IMR-90 (cell line): ENCODE results near the gene PDCL3. TPM values are rescaled to one million over a fixed set of nuclear protein-coding genes. Genes with fewer than 3 reads are reported as not detected.

Experiments used
- ATAC-seq: fragments of 200-7000 bp; cut with Tn5 transposase; 2 replicates; pipeline ENCODE4 v1.9.1; 2020; ENCODE audit warnings: low read depth, mild to moderate bottlenecking, moderate library complexity
- BruUV-seq: library from RNA; stranded (reverse); fragments of 400-500 nt; replicated peaks from 2 replicates; lab custom pipeline; 2021; lab: Mats Ljungman, UMichigan
- CTCF ChIA-PET: fragments of 300-600 bp; formaldehyde crosslinking; extraction: SDS; loops from one replicate; lab custom pipeline; 2021; ENCODE audit warnings: antibody characterized with exemption; lab: Yijun Ruan, JAX
- POLR2A ChIA-PET: fragments of 300-600 bp; sonication (Branson Sonifier 250); formaldehyde crosslinking; loops from one replicate; lab custom pipeline; 2022; ENCODE audit warnings: antibody characterized with exemption; ENCODE audit not compliant: unreplicated experiment; lab: Charles Lee
- DNase-seq: peaks from one replicate; pipeline ENCODE4 v3.0.0; 2013
- H2AFZ ChIP-seq: replicated peaks from 2 replicates; pipeline ENCODE3; 2013; ENCODE audit warnings: low read length, mild to moderate bottlenecking; ENCODE audit not compliant: poor library complexity
- H2AK5ac ChIP-seq: 2 replicates; pipeline ENCODE4 v1.6.1; 2013; ENCODE audit warnings: low read depth, low read length, inconsistent platforms
- H2AK9ac ChIP-seq: replicated peaks from 2 replicates; pipeline ENCODE3; 2013; ENCODE audit warnings: mild to moderate bottlenecking, low read depth, low read length, moderate library complexity; ENCODE audit not compliant: poor library complexity
- H2BK120ac ChIP-seq: 2 replicates; pipeline ENCODE4 v1.6.1; 2013; ENCODE audit warnings: low read depth, low read length, inconsistent platforms
- H2BK15ac ChIP-seq: 3 replicates; pipeline ENCODE4 v1.6.1; 2013; ENCODE audit warnings: low read depth, low read length, inconsistent platforms
- H2BK20ac ChIP-seq: 2 replicates; pipeline ENCODE4 v1.6.1; 2013; ENCODE audit warnings: low read depth, mild to moderate bottlenecking, inconsistent platforms, low read length, moderate library complexity
- H2BK5ac ChIP-seq: 2 replicates; pipeline ENCODE4 v1.6.1; 2013; ENCODE audit warnings: mild to moderate bottlenecking, low read depth, low read length, inconsistent platforms; ENCODE audit not compliant: poor library complexity, severe bottlenecking
- H3K14ac ChIP-seq: replicated peaks from 2 replicates; pipeline ENCODE4 v1.6.1; 2013; ENCODE audit warnings: low read depth, low read length, inconsistent platforms
- H3K18ac ChIP-seq: 2 replicates; pipeline ENCODE4 v1.6.1; 2013; ENCODE audit warnings: low read depth, low read length, control low read depth
- H3K23ac ChIP-seq: 2 replicates; pipeline ENCODE4 v1.6.1; 2013; ENCODE audit warnings: low read depth, low read length, inconsistent platforms
- H3K27ac ChIP-seq: 2 replicates; pipeline ENCODE4 v1.5.1; 2013; ENCODE audit warnings: mild to moderate bottlenecking, control low read depth, low read length; ENCODE audit not compliant: insufficient read depth
- H3K27me3 ChIP-seq: 2 replicates; pipeline ENCODE4 v1.6.1; 2013; ENCODE audit warnings: low read length; ENCODE audit not compliant: control insufficient read depth, insufficient read depth
- H3K36me3 ChIP-seq: 2 replicates; pipeline ENCODE4 v1.6.1; 2013; ENCODE audit warnings: low read length, mixed read lengths; ENCODE audit not compliant: control insufficient read depth, insufficient read depth
- H3K4ac ChIP-seq: 2 replicates; pipeline ENCODE4 v1.6.1; 2013; ENCODE audit warnings: low read depth, low read length, inconsistent platforms
- H3K4me1 ChIP-seq: 2 replicates; pipeline ENCODE4 v1.6.1; 2013; ENCODE audit warnings: low read length, mixed read lengths; ENCODE audit not compliant: control insufficient read depth, insufficient read depth
- H3K4me2 ChIP-seq: 2 replicates; pipeline ENCODE4 v1.6.1; 2013; ENCODE audit warnings: low read depth, mild to moderate bottlenecking, control low read depth, low read length, moderate library complexity
- H3K4me3 ChIP-seq: 2 replicates; pipeline ENCODE4 v1.5.1; 2013; ENCODE audit warnings: low read depth, mild to moderate bottlenecking, control low read depth, low read length, moderate library complexity; ENCODE audit not compliant: insufficient read depth
- H3K56ac ChIP-seq: 2 replicates; pipeline ENCODE4 v1.6.1; 2013; ENCODE audit warnings: low read length, inconsistent platforms; ENCODE audit not compliant: insufficient read depth; ENCODE audit errors: extremely low read depth
- H3K79me1 ChIP-seq, 2 experiments: 2 replicates each; pipeline ENCODE4 v1.6.1; 2013; ENCODE audit warnings: low read length in 2 of 2, inconsistent platforms in 1 of 2, low read depth in 1 of 2
- H3K9ac ChIP-seq: 2 replicates; pipeline ENCODE4 v1.6.1; 2013; ENCODE audit warnings: low read depth, low read length, control low read depth
- H3K9me1 ChIP-seq: 2 replicates; pipeline ENCODE4 v1.6.1; 2013; ENCODE audit warnings: low read length, inconsistent platforms; ENCODE audit not compliant: insufficient read depth
- H3K9me3 ChIP-seq: 2 replicates; pipeline ENCODE4 v1.6.1; 2013; ENCODE audit warnings: low read length; ENCODE audit not compliant: control insufficient read depth, insufficient read depth
- H4K20me1 ChIP-seq: 2 replicates; pipeline ENCODE4 v1.6.1; 2013; ENCODE audit warnings: low read length, inconsistent platforms; ENCODE audit not compliant: insufficient read depth
- H4K5ac ChIP-seq: 2 replicates; pipeline ENCODE4 v1.6.1; 2013; ENCODE audit warnings: mild to moderate bottlenecking, low read depth, low read length, control low read depth
- H4K8ac ChIP-seq, 2 experiments: 2 replicates each; pipeline ENCODE4 v1.6.1; 2013; ENCODE audit warnings: low read depth in 2 of 2, low read length in 2 of 2, control low read depth in 1 of 2, inconsistent platforms in 1 of 2
- H4K91ac ChIP-seq: 2 replicates; pipeline ENCODE4 v1.6.1; 2013; ENCODE audit warnings: low read depth, low read length, inconsistent platforms; ENCODE audit not compliant: insufficient read depth
- CHD1 ChIP-seq: IDR thresholded peaks from 2 replicates; pipeline ENCODE4 v1.6.1; 2012; ENCODE audit warnings: low read depth, low read length, improper control_type of control experiment
- FOS ChIP-seq: fragments of 150-350 bp; IDR thresholded peaks from 2 replicates; pipeline ENCODE4 v1.6.1; 2016; ENCODE audit warnings: low read depth, low read length
- MAFK ChIP-seq: IDR thresholded peaks from 2 replicates; pipeline ENCODE4 v1.6.1; 2012; ENCODE audit warnings: low read depth, low read length, improper control_type of control experiment
- MAZ ChIP-seq: IDR thresholded peaks from 2 replicates; pipeline ENCODE4 v1.6.1; 2012; ENCODE audit warnings: low read depth, mild to moderate bottlenecking, low read length, improper control_type of control experiment, moderate library complexity, borderline replicate concordance
- POLR2A ChIP-seq: IDR thresholded peaks from 2 replicates; pipeline ENCODE4 v1.6.1; 2012; ENCODE audit warnings: mild to moderate bottlenecking, low read depth, low read length
- RAD21 ChIP-seq: IDR thresholded peaks from 2 replicates; pipeline ENCODE4 v1.6.1; 2012; ENCODE audit warnings: low read length, improper control_type of control experiment
- RCOR1 ChIP-seq: IDR thresholded peaks from 2 replicates; pipeline ENCODE4 v1.6.1; 2012; ENCODE audit warnings: mild to moderate bottlenecking, low read length, improper control_type of control experiment; ENCODE audit not compliant: insufficient replicate concordance
- RFX5 ChIP-seq: IDR thresholded peaks from 2 replicates; pipeline ENCODE4 v1.8.0; 2012; ENCODE audit warnings: low read depth, mild to moderate bottlenecking, low read length, moderate library complexity
- WGBS, 2 experiments: methylation state at CpG; one replicate each; pipeline versions ENCODE4 v1.1.5 to v1.1.7; 2013; ENCODE audit warnings: missing lambda C conversion rate in 2 of 2; ENCODE audit not compliant: insufficient read length in 1 of 2; ENCODE audit errors: extremely low coverage in 2 of 2; 5-methylcytosine and 5-hydroxymethylcytosine counted together
- dilution Hi-C: fragments of 300-500 bp; cut with HindIII; formaldehyde crosslinking; loops from one replicate; pipeline ENCODE4 v1.14.3; 2018; ENCODE audit warnings: low sequenced_read_pairs; ENCODE audit not compliant: unreplicated experiment
- in situ Hi-C: fragments of 300-500 bp; cut with MboI; formaldehyde crosslinking; loops from 3 replicates; pipeline ENCODE4 v1.14.3; 2019; ENCODE audit warnings: low sequenced_read_pairs, inconsistent platforms, mixed read lengths
- intact Hi-C: fragments of 100-400 bp; cut with micrococcal nuclease; formaldehyde crosslinking; loops from 2 replicates; pipeline ENCODE4 v1.10.0; 2022
- polyA plus RNA-seq, 3 experiments: library from polyadenylated mRNA; depleted of rRNA; stranded (reverse); fragments of >200 nt; gene quantifications; 2 replicates each; pipeline ENCODE4 v1.2.3, GENCODE V29; 2012; ENCODE audit warnings: low replicate concordance in 1 of 3
- total RNA-seq: library from RNA; depleted of rRNA; stranded (reverse); fragments of >200 nt; gene quantifications from 2 replicates; pipeline ENCODE4 v1.2.3, GENCODE V29; 2012
- TF ChIP-seq, protein P1 (sequence below): conservative IDR thresholded peaks from 2 replicates; pipeline ENCODE4 v1.5.1; 2012; ENCODE audit warnings: mild to moderate bottlenecking, low read depth, low read length, improper control_type of control experiment
- TF ChIP-seq, protein P2 (sequence below): fragments of 150-350 bp; IDR thresholded peaks from 2 replicates; pipeline ENCODE4 v1.6.1; 2016; ENCODE audit warnings: low read depth, mild to moderate bottlenecking, low read length, moderate library complexity, borderline replicate concordance
- TF ChIP-seq, protein P3 (sequence below): fragments of 150-350 bp; IDR thresholded peaks from 2 replicates; pipeline ENCODE4 v1.6.1; 2017; ENCODE audit warnings: mild to moderate bottlenecking, antibody characterized with exemption, low read length, low read depth

The PDCL3 gene
- total and polyA plus RNA-seq, 2 of the 4 experiments (the other 2 are of a cell fraction): 9.5 to 26.4 TPM

DNA sequence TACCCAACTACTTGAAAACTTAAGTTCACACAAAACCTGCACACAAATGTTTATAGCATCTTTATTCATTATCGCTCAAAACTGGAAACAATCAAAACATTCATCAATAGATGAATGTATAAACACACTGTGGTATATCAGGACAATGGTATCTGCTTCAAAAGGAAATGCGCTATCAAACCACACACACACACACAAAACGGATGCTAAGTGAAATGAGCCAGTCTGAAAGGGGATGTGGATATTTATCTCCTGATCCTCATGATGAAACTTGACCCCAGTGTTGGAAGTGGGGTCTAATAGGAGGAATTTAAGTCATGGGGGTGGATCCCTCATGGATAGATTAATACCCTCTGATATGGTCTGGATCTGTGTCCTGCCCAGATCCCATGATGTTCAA is 22.0 kb downstream of the PDCL3 start (continued):
- TF ChIP-seq, protein P1, sequence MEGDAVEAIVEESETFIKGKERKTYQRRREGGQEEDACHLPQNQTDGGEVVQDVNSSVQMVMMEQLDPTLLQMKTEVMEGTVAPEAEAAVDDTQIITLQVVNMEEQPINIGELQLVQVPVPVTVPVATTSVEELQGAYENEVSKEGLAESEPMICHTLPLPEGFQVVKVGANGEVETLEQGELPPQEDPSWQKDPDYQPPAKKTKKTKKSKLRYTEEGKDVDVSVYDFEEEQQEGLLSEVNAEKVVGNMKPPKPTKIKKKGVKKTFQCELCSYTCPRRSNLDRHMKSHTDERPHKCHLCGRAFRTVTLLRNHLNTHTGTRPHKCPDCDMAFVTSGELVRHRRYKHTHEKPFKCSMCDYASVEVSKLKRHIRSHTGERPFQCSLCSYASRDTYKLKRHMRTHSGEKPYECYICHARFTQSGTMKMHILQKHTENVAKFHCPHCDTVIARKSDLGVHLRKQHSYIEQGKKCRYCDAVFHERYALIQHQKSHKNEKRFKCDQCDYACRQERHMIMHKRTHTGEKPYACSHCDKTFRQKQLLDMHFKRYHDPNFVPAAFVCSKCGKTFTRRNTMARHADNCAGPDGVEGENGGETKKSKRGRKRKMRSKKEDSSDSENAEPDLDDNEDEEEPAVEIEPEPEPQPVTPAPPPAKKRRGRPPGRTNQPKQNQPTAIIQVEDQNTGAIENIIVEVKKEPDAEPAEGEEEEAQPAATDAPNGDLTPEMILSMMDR: no peak
- no peak for TF ChIP-seq POLR2A
- TF ChIP-seq MAFK: no peak
- TF ChIP-seq RAD21: no peak

DNA sequence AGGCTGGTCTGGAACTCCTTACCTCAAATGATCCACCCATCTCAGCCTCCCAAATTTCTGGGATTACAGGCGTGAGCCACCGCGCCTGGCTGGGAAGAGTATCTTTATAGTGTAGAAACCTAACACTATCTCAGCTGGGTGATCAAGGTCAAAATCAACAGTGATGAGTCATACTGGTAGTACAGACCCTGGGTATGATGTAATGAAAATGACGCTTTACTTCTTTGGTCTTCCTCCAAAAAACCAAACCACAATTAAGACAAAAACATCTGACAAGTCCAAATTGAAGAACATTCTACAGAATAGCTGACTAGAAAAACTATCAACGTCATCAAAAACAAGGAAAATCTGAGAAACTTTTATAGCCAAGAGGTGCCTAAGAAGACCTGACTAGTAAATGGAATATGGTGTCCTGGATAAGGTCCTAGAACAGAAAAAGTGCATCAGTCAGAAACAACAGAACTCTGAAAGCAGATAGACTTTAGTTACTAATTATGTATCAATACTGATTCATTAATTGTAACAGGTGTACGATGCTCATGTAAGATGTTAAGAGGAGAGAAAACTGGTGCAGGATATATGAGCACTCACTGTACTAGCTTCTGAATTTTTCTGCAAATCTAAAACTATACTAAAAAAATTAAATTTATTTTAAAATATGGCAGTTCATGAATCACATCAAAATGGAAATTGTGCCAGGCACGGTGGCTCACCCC is 25.4 kb downstream of the PDCL3 start:
- Histone ChIP-seq H3K9me1 (0 out of 2 replicates have a peak, but pooled peaks cover 3% of the 10 kb centered on the region), H3K27me3 (peaks cover 3% of the 10 kb centered on the region; the same call in 1 of the 2 replicates), H2BK120ac (no peak overlapping the region), H3K23ac (no peak overlapping the region), H2BK5ac (no peak overlapping the region), H3K4me3 (no peak overlapping the region), H3K18ac (no peak overlapping the region), H2BK15ac (no peak overlapping the region), H4K5ac (no peak overlapping the region), H3K79me1 (no peaks in the 10 kb centered on the region), H3K14ac (no peak overlapping the region), H3K4ac (no peak overlapping the region), H3K36me3 (no peaks in the 10 kb centered on the region), H4K20me1 (no peaks in the 10 kb centered on the region), H3K9ac (no peak overlapping the region), H4K8ac (no peak overlapping the region), H3K27ac (no peak overlapping the region), H2BK20ac (no peak overlapping the region), H3K4me1 (no peaks in the 10 kb centered on the region), H3K4me2 (no peak overlapping the region), H3K56ac (no peak overlapping the region), H2AK5ac (no peak overlapping the region), H2AK9ac (no peak overlapping the region), H4K91ac (no peak overlapping the region), H3K9me3 (no peaks in the 10 kb centered on the region), H2AFZ (no peak overlapping the region)
- intact Hi-C loops (no loop called here), dilution Hi-C loops (no loop called here), in situ Hi-C loops (no loop called here)
- BruUV-seq: no TSS peak
- peak; percentile 66 for DNase-seq
- ChIA-PET POLR2A (no interaction called here), CTCF (no interaction called here)
- peak; percentile 40; the same call in 1 of the 2 replicates for ATAC-seq
- WGBS, 2 experiments: no CpG with 5 or more reads among the region's 7 CpGs
- TF ChIP-seq RFX5 (no peak), MAZ (no peak), RCOR1 (no peak), CHD1 (no peak), FOS (peak; percentile 80)
- TF ChIP-seq, protein P2, sequence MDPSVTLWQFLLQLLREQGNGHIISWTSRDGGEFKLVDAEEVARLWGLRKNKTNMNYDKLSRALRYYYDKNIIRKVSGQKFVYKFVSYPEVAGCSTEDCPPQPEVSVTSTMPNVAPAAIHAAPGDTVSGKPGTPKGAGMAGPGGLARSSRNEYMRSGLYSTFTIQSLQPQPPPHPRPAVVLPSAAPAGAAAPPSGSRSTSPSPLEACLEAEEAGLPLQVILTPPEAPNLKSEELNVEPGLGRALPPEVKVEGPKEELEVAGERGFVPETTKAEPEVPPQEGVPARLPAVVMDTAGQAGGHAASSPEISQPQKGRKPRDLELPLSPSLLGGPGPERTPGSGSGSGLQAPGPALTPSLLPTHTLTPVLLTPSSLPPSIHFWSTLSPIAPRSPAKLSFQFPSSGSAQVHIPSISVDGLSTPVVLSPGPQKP: no peak
- TF ChIP-seq, protein P3, sequence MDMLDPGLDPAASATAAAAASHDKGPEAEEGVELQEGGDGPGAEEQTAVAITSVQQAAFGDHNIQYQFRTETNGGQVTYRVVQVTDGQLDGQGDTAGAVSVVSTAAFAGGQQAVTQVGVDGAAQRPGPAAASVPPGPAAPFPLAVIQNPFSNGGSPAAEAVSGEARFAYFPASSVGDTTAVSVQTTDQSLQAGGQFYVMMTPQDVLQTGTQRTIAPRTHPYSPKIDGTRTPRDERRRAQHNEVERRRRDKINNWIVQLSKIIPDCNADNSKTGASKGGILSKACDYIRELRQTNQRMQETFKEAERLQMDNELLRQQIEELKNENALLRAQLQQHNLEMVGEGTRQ: no peak
